ENCODE measurements around the gene AVPI1. TPM values are rescaled to one million over a fixed set of nuclear protein-coding genes. Genes with fewer than 3 reads are reported as not detected.

Gene AVPI1
- total RNA-seq, 1 experiment from 2014 or later: 2.6 TPM

GRCh38 chr10:97690133-97690532, 3.1 kb upstream of the AVPI1 start:
- TF ChIP-seq, protein P1, sequence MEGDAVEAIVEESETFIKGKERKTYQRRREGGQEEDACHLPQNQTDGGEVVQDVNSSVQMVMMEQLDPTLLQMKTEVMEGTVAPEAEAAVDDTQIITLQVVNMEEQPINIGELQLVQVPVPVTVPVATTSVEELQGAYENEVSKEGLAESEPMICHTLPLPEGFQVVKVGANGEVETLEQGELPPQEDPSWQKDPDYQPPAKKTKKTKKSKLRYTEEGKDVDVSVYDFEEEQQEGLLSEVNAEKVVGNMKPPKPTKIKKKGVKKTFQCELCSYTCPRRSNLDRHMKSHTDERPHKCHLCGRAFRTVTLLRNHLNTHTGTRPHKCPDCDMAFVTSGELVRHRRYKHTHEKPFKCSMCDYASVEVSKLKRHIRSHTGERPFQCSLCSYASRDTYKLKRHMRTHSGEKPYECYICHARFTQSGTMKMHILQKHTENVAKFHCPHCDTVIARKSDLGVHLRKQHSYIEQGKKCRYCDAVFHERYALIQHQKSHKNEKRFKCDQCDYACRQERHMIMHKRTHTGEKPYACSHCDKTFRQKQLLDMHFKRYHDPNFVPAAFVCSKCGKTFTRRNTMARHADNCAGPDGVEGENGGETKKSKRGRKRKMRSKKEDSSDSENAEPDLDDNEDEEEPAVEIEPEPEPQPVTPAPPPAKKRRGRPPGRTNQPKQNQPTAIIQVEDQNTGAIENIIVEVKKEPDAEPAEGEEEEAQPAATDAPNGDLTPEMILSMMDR (conservative IDR thresholded peaks at IDR 0.05; ENCODE audit: low read depth, low read length): no peak
- no peak overlapping the region for H3K4me3 ChIP-seq (ENCODE audit: low read depth, low read length, poor library complexity, severe bottlenecking)
- no peaks in the 10 kb centered on the region for H3K27me3 ChIP-seq (replicated peaks; ENCODE audit: insufficient read depth, low read depth, low read length, poor library complexity)
- POLR2A ChIA-PET (ENCODE audit: low non-redundant PET): no interaction called here
- H3K36me3 ChIP-seq (ENCODE audit: insufficient read depth, low read length, poor library complexity, severe bottlenecking): no peaks in the 10 kb centered on the region
- intact Hi-C loops (cut with micrococcal nuclease; ENCODE audit: unreplicated experiment): no loop called here
- CTCF ChIA-PET: no interaction called here
- BruUV-seq (replicated peaks): no TSS peak
- H3K27ac ChIP-seq (ENCODE audit: low read depth, low read length, poor library complexity, severe bottlenecking): no peak overlapping the region
- DNase-seq (ENCODE audit: low spot score): no peak
- H3K4me1 ChIP-seq (ENCODE audit: insufficient read depth, low read length, poor library complexity, severe bottlenecking): peaks cover 9% of the 10 kb centered on the region
- H3K9me3 ChIP-seq (ENCODE audit: low read depth, low read length, poor library complexity, severe bottlenecking): no peaks in the 10 kb centered on the region

- POLR2A ChIA-PET (ENCODE audit: low non-redundant PET): no interaction called here
- peaks cover 9% of the 10 kb centered on the region for H3K4me1 ChIP-seq (ENCODE audit: insufficient read depth, low read length, poor library complexity, severe bottlenecking)
- no peak overlapping the region for H3K4me3 ChIP-seq (ENCODE audit: low read depth, low read length, poor library complexity, severe bottlenecking)
- intact Hi-C loops (cut with micrococcal nuclease; ENCODE audit: unreplicated experiment): loop anchor here (5.0 kb wide), 1 partner anchor 47 kb away; the partner anchor contains the start of gene PI4K2A
- H3K27me3 ChIP-seq (replicated peaks; ENCODE audit: insufficient read depth, low read depth, low read length, poor library complexity): no peaks in the 10 kb centered on the region
- no peaks in the 10 kb centered on the region for H3K9me3 ChIP-seq (ENCODE audit: low read depth, low read length, poor library complexity, severe bottlenecking)
- no peak for TF ChIP-seq EZH2 (IDR thresholded peaks at IDR 0.05; ENCODE audit: borderline replicate concordance, low read depth, low read length, poor library complexity, severe bottlenecking)
- TF ChIP-seq, protein P1 (conservative IDR thresholded peaks at IDR 0.05; ENCODE audit: low read depth, low read length): no peak
- no TSS peak for BruUV-seq (replicated peaks)
- H3K27ac ChIP-seq (ENCODE audit: low read depth, low read length, poor library complexity, severe bottlenecking): no peak overlapping the region
- CTCF ChIA-PET: no interaction called here
- DNase-seq (ENCODE audit: low spot score): no peak
- H3K36me3 ChIP-seq (ENCODE audit: insufficient read depth, low read length, poor library complexity, severe bottlenecking): no peaks in the 10 kb centered on the region
These were observed 2.5 kb upstream of the AVPI1 start for GRCh38 chr10:97689559-97690020.

GRCh38 chr10:97687785-97688781, 1.0 kb upstream of the AVPI1 start:
- Histone ChIP-seq H3K9me3 (ENCODE audit: low read depth, low read length, poor library complexity, severe bottlenecking) (no peaks in the 10 kb centered on the region), H3K27me3 (replicated peaks; ENCODE audit: insufficient read depth, low read depth, low read length, poor library complexity) (no peaks in the 10 kb centered on the region), H3K4me3 (ENCODE audit: low read depth, low read length, poor library complexity, severe bottlenecking) (peak overlapping the region; percentile 61), H3K27ac (ENCODE audit: low read depth, low read length, poor library complexity, severe bottlenecking) (peak overlapping the region; percentile 79), H3K36me3 (ENCODE audit: insufficient read depth, low read length, poor library complexity, severe bottlenecking) (no peaks in the 10 kb centered on the region), H3K4me1 (ENCODE audit: insufficient read depth, low read length, poor library complexity, severe bottlenecking) (peaks cover 9% of the 10 kb centered on the region)
- no peak for TF ChIP-seq EZH2 (IDR thresholded peaks at IDR 0.05; ENCODE audit: borderline replicate concordance, low read depth, low read length, poor library complexity, severe bottlenecking)
- TF ChIP-seq, protein P1 (conservative IDR thresholded peaks at IDR 0.05; ENCODE audit: low read depth, low read length): no peak
- DNase-seq (ENCODE audit: low spot score): no peak
- TSS peak; percentile 92 for BruUV-seq (replicated peaks)
- POLR2A ChIA-PET (ENCODE audit: low non-redundant PET): interaction anchor here (0.6 to 0.7 kb wide), 2 partner anchors 29 to 214 kb away, joined by 3 read pairs; no protein-coding TSS in a partner anchor
- intact Hi-C loops (cut with micrococcal nuclease; ENCODE audit: unreplicated experiment): loop anchor here (5.0 kb wide), 1 partner anchor 46 kb away; the partner anchor contains the start of gene PI4K2A
- CTCF ChIA-PET: interaction anchor here (0.7 to 1.9 kb wide), 4 partner anchors 10 to 21 kb away, joined by 4 to 12 read pairs (median 10); no protein-coding TSS in a partner anchor
